HL-60 (cell line): ENCODE results near the gene FRMPD2.

ENCODE experiments used
- GABPA ChIP-seq: IDR thresholded peaks from 2 replicates; pipeline ENCODE4 v1.6.1; 2012; ENCODE audit warnings: low read depth
- POLR2AphosphoS5 ChIP-seq: IDR thresholded peaks from 2 replicates; pipeline ENCODE4 v1.6.1; 2012; ENCODE audit warnings: low read depth
- SPI1 ChIP-seq: IDR thresholded peaks from 2 replicates; pipeline ENCODE4 v1.6.1; 2012; ENCODE audit warnings: low read depth, mild to moderate bottlenecking, borderline replicate concordance
- TF ChIP-seq, protein P1 (sequence below): IDR thresholded peaks from one replicate; pipeline ENCODE4 v1.5.1; 2011; ENCODE audit warnings: low read length, control low read depth, inconsistent platforms; ENCODE audit not compliant: insufficient read depth
- TF ChIP-seq, protein P2 (sequence below): IDR thresholded peaks from 2 replicates; pipeline ENCODE4 v1.6.1; 2012; ENCODE audit warnings: low read depth; ENCODE audit not compliant: insufficient replicate concordance

DNA sequence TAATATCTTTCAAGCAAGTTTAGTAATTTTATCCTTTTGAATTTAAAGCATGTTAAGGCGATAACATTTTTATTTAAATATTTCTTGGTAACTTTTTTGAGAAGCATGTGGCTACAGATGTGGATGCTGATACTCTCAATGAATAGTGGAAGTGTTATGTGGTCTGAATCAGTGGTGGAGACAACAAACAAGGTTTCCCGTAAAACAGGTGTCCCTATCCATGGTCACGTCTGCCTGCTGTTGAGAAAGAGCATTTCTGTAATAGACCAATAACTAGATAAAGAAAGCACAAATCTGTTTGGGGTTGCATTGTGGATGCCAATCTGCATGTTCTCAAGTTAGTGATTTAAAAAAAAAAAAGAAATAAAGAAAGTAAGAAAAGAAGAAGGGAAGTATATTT lies 18.1 kb upstream of the FRMPD2 start:
- TF ChIP-seq, protein P1, sequence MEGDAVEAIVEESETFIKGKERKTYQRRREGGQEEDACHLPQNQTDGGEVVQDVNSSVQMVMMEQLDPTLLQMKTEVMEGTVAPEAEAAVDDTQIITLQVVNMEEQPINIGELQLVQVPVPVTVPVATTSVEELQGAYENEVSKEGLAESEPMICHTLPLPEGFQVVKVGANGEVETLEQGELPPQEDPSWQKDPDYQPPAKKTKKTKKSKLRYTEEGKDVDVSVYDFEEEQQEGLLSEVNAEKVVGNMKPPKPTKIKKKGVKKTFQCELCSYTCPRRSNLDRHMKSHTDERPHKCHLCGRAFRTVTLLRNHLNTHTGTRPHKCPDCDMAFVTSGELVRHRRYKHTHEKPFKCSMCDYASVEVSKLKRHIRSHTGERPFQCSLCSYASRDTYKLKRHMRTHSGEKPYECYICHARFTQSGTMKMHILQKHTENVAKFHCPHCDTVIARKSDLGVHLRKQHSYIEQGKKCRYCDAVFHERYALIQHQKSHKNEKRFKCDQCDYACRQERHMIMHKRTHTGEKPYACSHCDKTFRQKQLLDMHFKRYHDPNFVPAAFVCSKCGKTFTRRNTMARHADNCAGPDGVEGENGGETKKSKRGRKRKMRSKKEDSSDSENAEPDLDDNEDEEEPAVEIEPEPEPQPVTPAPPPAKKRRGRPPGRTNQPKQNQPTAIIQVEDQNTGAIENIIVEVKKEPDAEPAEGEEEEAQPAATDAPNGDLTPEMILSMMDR: no peak
- TF ChIP-seq POLR2AphosphoS5: no peak
- TF ChIP-seq GABPA: no peak
- TF ChIP-seq, protein P2, sequence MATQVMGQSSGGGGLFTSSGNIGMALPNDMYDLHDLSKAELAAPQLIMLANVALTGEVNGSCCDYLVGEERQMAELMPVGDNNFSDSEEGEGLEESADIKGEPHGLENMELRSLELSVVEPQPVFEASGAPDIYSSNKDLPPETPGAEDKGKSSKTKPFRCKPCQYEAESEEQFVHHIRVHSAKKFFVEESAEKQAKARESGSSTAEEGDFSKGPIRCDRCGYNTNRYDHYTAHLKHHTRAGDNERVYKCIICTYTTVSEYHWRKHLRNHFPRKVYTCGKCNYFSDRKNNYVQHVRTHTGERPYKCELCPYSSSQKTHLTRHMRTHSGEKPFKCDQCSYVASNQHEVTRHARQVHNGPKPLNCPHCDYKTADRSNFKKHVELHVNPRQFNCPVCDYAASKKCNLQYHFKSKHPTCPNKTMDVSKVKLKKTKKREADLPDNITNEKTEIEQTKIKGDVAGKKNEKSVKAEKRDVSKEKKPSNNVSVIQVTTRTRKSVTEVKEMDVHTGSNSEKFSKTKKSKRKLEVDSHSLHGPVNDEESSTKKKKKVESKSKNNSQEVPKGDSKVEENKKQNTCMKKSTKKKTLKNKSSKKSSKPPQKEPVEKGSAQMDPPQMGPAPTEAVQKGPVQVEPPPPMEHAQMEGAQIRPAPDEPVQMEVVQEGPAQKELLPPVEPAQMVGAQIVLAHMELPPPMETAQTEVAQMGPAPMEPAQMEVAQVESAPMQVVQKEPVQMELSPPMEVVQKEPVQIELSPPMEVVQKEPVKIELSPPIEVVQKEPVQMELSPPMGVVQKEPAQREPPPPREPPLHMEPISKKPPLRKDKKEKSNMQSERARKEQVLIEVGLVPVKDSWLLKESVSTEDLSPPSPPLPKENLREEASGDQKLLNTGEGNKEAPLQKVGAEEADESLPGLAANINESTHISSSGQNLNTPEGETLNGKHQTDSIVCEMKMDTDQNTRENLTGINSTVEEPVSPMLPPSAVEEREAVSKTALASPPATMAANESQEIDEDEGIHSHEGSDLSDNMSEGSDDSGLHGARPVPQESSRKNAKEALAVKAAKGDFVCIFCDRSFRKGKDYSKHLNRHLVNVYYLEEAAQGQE: no peak
- no peak for TF ChIP-seq SPI1
